GM12873 (cell line): ENCODE data around the gene TWNK.

Experiments
- CTCF ChIP-seq: IDR thresholded peaks from 2 replicates; pipeline ENCODE4 v1.5.1; 2012; ENCODE audit warnings: low read depth, mild to moderate bottlenecking, moderate library complexity, low read length, control low read depth; ENCODE audit not compliant: insufficient read depth; ENCODE audit errors: missing control alignments

The TWNK gene

GRCh38 chr10:100969187-100970075 lies 17.9 kb upstream of the TWNK start, which contains the start of gene SEMA4G:
SEMA4G (plus strand) TSS chr10:100969504; CDS start chr10:100972913, 3,409 bp downstream.
- peak; percentile 82 for TF ChIP-seq CTCF

GRCh38 chr10:100970076-100970913 lies 17.0 kb upstream of the TWNK start:
- TF ChIP-seq CTCF: no peak

GRCh38 chr10:100970914-100971811 lies 16.2 kb upstream of the TWNK start:
- no peak for TF ChIP-seq CTCF

- TF ChIP-seq CTCF: no peak
Observed at GRCh38 chr10:100972115-100972903, 15.0 kb upstream of the TWNK start.

GRCh38 chr10:100972904-100973535 lies 14.3 kb upstream of the TWNK start:
- TF ChIP-seq CTCF: no peak

- no peak for TF ChIP-seq CTCF
Observed at GRCh38 chr10:100976906-100977305, 10.4 kb upstream of the TWNK start.
